C4-2B (cell line): ENCODE measurements around the gene CNTNAP5.

Source experiments
- CTCF ChIP-seq: fragments of 450-650 bp; conservative IDR thresholded peaks from 2 replicates; pipeline ENCODE4 v1.5.1; 2017; ENCODE audit warnings: mild to moderate bottlenecking
- ZFX ChIP-seq: fragments of 450-650 bp; IDR thresholded peaks from 2 replicates; pipeline ENCODE4 v1.6.1; 2017

GRCh38 chr2:124693156-124693555 is 668.1 kb downstream of the CNTNAP5 start:
- no peak for TF ChIP-seq CTCF
- TF ChIP-seq ZFX = no peak
